HG03558 (cell line): ENCODE data around the gene ESRRG.
"Not testable (repeated sequence)": the region's sequence is repeated elsewhere in the genome, so short reads cannot be mapped to it uniquely, and the experiment has no call there.

Source experiments
- ATAC-seq: cut with Tn5 transposase; IDR thresholded peaks from one replicate; pipeline ENCODE4 v1.9.1; 2021; ENCODE audit warnings: moderate number of reproducible peaks; ENCODE audit not compliant: unreplicated experiment; ENCODE audit errors: extremely low read depth

The ESRRG gene

GRCh38 chr1:216529851-216530250 lies 193.4 kb downstream of the ESRRG start:
- not testable (repeated sequence) for ATAC-seq

DNA sequence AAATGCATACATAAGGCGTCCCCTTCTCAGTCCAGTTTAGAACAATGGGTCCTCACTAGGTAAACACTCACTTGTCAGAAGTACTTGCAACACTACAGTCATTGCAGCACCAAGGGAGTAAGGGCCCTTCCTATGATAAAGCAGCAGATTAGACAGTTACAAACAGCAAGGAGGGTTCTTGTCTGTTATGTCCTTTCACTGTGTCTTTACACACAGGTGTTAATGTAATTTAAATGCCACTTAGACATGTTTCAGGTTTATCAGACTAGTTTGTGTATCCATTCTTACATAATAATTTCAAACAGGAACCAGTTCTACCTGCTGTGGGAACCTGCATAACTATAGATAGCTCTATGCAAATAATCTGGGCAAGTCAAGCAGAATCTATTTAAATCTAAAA lies 194.4 kb downstream of the ESRRG start:
- peak; percentile 85 for ATAC-seq

DNA sequence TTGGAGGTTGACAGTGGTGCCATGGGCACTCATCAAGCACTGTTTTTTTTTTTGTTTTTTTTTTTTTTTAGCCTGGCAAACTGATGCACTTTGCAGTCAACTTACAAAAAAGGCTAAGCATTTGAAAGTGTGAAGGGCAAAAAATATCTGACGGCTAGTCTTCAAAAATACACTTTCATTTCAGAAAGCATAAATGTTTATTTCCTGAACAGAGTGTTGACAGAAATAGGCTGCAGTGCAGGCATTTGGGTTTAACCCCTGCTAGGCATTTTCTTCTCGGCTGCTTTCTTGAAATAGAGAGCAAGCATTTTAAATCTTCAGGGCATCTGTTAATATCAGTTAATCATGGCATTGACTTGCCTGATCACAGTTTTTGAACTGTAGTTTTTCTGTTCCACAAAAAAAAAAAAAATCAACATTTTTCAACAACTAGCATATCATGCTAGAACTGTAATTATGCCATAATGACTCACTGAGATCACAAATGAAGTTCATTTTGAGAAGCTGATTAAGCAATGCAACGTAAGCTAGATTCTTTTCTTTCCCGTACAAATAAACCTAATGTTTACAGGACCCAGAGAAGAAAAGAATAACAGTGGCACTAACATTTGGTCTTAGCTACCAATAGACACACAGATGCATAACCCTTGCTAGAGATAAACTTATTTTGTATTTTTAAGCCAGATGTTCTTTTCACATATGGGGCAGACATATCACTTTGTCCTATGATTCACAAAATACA lies 199.6 kb downstream of the ESRRG start:
- ATAC-seq = no peak

DNA sequence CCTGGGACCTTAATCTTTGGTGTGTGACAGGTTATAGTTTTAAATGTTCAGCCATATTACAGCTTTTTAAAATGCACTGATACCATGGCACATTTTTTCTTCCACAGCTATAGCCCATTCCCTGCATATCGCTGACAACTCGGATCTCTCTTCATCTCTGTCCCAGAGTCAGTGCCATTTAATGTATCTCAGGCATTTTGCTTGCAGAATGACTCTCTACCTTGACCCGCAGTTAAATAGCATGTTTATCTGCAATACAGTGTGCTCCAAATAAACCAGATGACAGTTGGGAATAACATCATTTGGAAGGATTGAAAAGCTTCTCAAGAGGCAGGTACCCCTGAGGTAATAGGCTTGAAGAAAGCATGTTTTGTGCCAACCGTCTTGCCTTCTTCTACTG lies 200.2 kb downstream of the ESRRG start:
- no peak for ATAC-seq

- ATAC-seq = no peak
These were observed 201.8 kb downstream of the ESRRG start for GRCh38 chr1:216521477-216521876.

DNA sequence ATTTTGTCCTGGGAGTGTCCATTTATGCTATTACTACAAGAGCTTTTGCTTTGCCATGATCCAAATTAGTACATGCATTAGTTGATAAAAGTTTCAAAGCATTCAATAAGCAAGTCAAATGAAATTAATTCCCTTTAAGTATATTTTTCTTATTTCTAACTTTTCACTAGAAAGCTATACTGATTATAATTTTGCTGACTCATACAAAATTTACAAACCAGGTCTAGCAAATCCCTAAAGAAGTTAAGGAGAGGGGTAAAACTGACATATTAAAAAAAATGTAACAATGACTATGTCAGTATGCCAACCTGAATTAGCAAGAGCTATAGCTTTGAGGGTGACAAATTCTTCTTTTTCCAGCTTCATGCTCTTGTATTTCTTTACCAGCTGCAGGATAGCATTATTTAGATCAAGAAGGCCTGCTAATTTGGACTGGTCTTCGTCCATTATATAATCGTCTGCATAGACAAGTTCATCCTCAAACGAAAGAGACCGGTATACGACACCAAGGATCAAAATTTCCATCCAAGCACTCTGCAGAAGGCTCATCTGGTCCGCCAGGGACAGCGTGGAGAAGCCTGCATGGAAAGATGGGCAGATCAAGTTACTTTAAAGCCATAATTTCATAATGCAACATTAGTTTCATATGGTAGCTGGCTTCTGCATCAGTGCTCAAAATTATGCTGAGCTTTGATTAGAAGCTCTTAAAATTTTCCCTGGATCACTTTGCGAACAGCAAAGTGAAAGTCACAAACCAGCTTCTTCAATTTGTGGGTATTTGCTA lies 204.2 kb downstream of the ESRRG start:
- ATAC-seq = no peak

- no peak for ATAC-seq
These were observed 220.6 kb downstream of the ESRRG start for GRCh38 chr1:216502528-216503162.

DNA sequence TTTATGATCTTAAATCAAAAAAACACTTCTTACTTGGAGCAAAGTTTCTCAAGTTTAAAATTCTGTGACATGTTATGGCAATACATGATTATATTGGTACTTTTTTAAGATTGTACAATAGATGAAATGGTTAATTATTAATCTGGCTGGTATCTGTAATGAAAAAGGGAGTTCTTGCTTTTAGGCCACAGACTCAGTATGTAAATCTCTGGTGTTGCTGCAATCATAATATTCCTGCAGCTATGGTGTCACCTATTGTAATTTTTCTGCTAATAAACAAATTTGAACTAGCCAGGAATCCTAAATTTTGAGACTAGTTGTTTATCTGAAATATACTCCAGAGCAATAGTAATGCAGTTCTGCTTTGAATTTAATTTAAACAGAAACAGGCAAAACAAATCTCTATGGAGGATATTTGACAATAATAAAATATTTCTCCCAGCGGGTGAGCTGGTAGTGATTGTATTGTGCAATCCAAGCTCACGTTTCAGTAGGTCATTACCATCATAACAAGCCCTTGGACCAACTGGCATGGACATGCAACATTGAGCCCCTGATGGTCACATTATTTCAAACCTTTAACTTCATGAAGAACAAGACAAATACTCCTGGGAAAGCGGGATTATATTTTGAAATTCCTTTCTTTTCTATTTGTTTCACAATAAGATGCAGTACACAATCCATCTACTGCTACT lies 222.8 kb downstream of the ESRRG start:
- ATAC-seq = no peak

- ATAC-seq = no peak
These were observed 223.5 kb downstream of the ESRRG start for GRCh38 chr1:216499581-216500272.

GRCh38 chr1:216498277-216498676 lies 225.0 kb downstream of the ESRRG start:
- no peak for ATAC-seq

- no peak for ATAC-seq
These were observed 238.2 kb downstream of the ESRRG start for GRCh38 chr1:216485042-216485441.

DNA sequence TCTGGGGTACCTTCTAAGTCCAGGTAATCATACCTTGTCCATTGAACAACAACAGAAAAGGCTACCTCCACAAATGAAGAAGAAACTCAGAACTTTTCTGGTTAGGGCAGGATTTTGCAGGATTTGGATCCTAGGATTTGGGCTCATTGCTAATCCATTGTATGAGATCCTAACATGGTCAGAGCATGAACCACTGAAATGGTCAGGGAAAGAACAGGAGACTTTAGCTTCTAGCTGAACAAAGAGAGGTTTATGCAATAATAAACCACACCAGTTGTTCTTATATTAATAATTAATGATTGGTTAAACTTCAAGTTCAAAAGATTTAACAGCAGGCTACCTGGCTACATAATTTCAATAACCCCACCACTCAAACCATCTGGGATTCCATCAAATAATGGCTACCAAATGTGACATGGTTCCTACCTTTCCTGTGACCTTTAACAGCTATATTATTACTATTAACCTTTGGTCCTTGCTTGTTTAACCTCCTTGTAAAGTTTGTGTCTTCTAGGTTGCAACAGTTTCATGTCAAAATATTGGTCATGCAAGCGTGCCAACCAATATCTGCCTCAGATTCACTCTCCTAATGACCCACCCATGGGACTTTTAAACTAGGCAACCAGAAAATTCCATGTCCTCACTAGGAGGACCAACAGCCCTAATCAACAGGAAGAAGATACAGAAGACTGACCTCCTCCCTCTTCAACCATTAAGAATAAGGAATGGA lies 239.4 kb downstream of the ESRRG start:
- ATAC-seq = no peak

DNA sequence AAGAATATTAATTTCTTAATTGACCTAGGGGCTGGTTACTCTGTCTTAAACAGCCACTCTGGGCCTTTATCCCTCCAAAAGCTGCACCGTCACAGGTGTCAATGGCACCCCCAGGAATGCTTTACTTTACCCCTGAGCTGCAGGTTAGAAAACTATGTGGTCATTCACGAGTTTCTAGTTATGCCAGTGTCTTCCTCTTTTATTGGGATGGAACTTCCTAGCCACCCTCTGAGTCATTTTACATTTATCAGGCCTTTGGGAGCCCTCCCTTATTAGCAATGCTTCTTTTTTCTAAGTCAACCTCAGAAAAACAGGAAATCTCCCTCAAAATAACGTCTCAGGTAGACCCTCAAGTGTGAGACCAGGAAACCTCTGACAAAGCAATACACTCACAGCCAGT lies 240.6 kb downstream of the ESRRG start:
- ATAC-seq = no peak

GRCh38 chr1:216478238-216478637 lies 245.0 kb downstream of the ESRRG start:
- no peak for ATAC-seq

- ATAC-seq = no peak
These were observed 246.9 kb downstream of the ESRRG start for GRCh38 chr1:216476341-216476740.

DNA sequence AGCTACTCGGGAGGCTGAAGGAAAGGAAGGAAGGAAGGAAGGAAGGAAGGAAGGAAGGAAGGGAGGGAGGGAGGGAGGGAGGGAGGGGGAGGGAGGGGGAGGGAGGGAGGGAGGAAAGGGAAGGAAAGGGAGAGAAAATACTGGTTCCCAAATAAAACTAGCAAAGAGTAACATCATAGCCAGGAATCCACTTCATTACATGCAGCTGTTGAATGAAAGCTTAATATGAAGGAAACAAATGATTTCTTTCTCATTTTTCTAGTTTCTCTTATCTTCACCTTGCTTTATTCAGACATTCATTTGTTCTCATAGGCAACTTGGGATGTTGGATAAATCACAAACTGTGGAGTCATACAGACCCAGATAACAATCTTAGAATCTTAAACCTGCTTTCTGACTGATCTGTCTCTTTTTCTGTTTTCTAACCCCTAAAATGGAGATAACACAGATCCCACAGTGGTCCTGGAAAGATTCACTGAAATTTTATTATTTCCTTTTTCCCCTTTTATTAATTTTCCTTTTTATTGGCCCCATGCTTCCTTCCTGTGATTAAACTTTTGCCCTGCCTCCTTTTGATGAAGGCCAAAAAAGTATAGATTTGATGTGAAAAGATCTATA lies 247.5 kb downstream of the ESRRG start:
- ATAC-seq = no peak

DNA sequence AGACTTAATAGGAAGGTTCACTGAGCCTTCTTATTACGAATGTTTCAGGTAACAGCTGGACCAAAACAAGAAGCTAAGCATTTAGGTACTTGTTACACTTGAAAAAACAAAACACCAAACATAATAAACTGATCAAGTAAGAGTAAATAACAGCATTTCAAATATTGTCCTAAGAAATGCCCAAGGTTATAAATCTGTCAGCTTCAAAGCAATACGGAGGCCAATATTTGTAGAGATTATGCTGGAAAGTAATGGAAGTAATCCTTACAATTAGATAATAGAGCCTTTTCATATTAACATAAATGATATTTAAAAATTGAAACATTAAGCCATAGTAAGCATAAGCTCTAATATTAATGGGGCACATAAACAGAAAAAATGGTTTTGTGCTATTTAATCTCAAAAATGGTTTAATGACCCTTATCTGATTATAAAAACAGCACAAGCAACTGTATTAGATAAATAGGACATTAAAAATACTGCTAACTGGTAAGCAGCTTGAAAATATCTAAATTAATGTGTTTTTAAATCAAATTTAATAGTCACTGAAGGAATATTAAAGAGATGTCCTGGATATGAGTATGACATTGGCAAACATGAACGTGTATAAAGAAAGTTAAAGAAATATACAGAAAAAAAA lies 256.9 kb downstream of the ESRRG start:
- ATAC-seq = no peak

DNA sequence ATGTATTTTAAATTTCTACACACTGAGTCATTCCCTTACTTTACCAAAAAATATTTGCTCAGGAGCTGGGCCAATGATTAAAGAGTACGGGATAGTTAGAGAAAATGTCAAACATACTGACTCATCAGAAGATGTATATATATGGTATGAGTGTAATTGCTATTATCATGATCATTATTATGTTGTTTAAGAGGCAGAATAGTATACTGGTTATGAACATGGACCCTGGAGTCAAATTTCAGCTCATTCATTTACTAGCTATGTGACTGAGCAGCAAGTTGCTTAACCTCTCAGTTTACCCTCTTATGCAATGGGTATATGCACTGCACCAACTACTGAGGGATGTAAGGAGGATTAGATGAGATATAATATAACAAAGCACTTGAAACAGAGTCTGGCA lies 258.7 kb downstream of the ESRRG start:
- no peak for ATAC-seq
